ENCODE data around the gene UBASH3B. TPM values are rescaled to one million over a fixed set of nuclear protein-coding genes. Genes with fewer than 3 reads are reported as not detected.

Gene UBASH3B
- total RNA-seq, 1 experiment from 2014 or later: 81.9 TPM

DNA sequence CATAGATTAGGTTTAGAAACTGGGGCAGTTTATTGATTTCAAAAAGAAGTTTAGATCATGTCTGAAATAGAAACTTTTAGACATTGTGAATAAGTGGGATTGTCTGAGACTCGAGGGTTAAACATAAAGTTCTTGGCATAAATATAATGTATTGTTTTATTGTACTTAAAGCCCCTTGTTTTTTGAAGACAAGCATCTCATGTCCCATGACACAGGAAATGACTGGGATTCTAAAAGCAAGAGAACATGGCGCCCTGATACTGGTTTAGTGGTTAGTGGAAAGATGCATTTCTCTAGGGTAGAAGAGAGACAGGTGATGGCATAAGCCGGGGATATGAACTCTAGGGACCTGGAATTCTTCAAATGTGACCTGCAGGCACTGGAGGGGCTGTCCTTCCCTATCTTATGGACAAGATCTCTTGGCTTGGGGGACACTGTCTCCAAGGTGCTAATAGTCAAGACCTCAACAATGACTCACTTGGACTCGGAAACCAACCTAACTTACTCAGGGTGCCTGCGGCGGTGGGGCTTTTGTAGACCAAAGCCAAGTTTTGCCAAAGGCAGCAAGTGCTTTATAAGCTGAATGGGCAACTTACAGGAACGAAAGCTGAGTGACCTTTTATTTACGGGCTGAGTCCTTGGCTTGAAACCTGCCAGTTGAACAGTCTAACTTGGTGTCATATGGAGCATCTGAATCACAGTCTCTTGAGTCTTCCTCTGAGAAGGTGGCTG lies 48.2 kb downstream of the UBASH3B start:
- intact Hi-C loops (cut with micrococcal nuclease; ENCODE audit: unreplicated experiment): loop anchor here (1.0 to 5.0 kb wide), 3 partner anchors 17 to 61 kb away; no protein-coding TSS in a partner anchor
- Histone ChIP-seq H3F3A (ENCODE audit: insufficient read depth, low read depth) (peaks cover 70% of the 10 kb centered on the region), H3K27ac (peak overlapping the region; percentile 12; the same call in 1 of the 2 replicates), H3K9me2 (ENCODE audit: insufficient read depth) (no peaks in the 10 kb centered on the region), H3K27me3 (ENCODE audit: insufficient read depth, low read depth) (no peaks in the 10 kb centered on the region), H4K20me1 (ENCODE audit: insufficient read depth) (peaks cover 4% of the 10 kb centered on the region), H3K4me3 (no peak overlapping the region), H3K36me3 (ENCODE audit: low read depth) (peaks cover 15% of the 10 kb centered on the region; the same call in 1 of the 2 replicates), H3K4me2 (no peak overlapping the region), H3K4me1 (replicated peaks; ENCODE audit: insufficient read depth) (peaks cover 35% of the 10 kb centered on the region), H3K79me2 (ENCODE audit: low read depth) (peaks cover 94% of the 10 kb centered on the region), H2AFZ (no peak overlapping the region), H3K9me3 (ENCODE audit: insufficient read depth, low read depth) (no peaks in the 10 kb centered on the region; the same call in 1 of the 2 replicates)
- TF ChIP-seq EZH2 (IDR thresholded peaks at IDR 0.05; ENCODE audit: low read depth) (no peak), CTCF (conservative IDR thresholded peaks at IDR 0.05) (no peak)
- DNase-seq: peak in 1 of 2 experiments; percentile 88
- CTCF ChIA-PET: no interaction called here
- POLR2A ChIA-PET (ENCODE audit: unreplicated experiment): no interaction called here
- BruUV-seq (replicated peaks): no TSS peak

DNA sequence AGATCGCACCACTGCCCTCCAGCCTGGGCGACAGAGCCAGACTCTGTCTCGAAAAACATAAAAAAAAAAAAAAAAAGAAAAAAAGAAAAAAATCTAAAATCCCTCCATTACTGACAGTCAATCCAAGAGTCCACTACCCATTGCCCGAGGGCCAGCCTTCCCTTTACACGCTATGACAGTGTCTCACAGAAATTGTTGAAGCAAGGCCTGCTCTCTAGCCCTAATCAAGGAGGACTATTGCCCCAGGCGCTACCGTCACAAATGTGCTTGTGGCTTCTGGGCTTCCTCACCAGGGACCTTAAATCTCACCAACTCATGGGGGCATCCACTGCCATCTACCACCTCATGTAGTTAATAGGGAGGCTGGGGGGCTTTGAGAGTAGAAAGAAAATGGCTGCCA lies 49.9 kb downstream of the UBASH3B start:
- ChIA-PET POLR2A (ENCODE audit: unreplicated experiment) (no interaction called here), CTCF (interaction anchor here (0.6 to 1.1 kb wide), 2 partner anchors 100 to 149 kb away, joined by 3 to 4 read pairs; no protein-coding TSS in a partner anchor)
- TF ChIP-seq EZH2 (IDR thresholded peaks at IDR 0.05; ENCODE audit: low read depth) (no peak), CTCF (conservative IDR thresholded peaks at IDR 0.05) (no peak)
- DNase-seq: no peak
- BruUV-seq (replicated peaks): no TSS peak
- H3K4me1 ChIP-seq (replicated peaks; ENCODE audit: insufficient read depth): peaks cover 48% of the 10 kb centered on the region
- H3K79me2 ChIP-seq (ENCODE audit: low read depth): peaks cover 94% of the 10 kb centered on the region
- H3K27ac ChIP-seq: peak overlapping the region; percentile 66
- H3F3A ChIP-seq (ENCODE audit: insufficient read depth, low read depth): peaks cover 72% of the 10 kb centered on the region
- 0 out of 2 replicates have a peak overlapping the region, but pooled peaks have one; percentile 36 for H3K4me2 ChIP-seq
- no peaks in the 10 kb centered on the region; the same call in 1 of the 2 replicates for H3K9me3 ChIP-seq (ENCODE audit: insufficient read depth, low read depth)
- H4K20me1 ChIP-seq (ENCODE audit: insufficient read depth): peaks cover 4% of the 10 kb centered on the region
- peaks cover 15% of the 10 kb centered on the region; the same call in 1 of the 2 replicates for H3K36me3 ChIP-seq (ENCODE audit: low read depth)
- H3K9me2 ChIP-seq (ENCODE audit: insufficient read depth): no peaks in the 10 kb centered on the region
- no peak overlapping the region for H2AFZ ChIP-seq
- intact Hi-C loops (cut with micrococcal nuclease; ENCODE audit: unreplicated experiment): loop anchor here (2.0 to 5.0 kb wide), 2 partner anchors 15 to 357 kb away; partner anchors contain the start of gene HSPA8
- no peaks in the 10 kb centered on the region for H3K27me3 ChIP-seq (ENCODE audit: insufficient read depth, low read depth)
- no peak overlapping the region for H3K4me3 ChIP-seq

- CTCF ChIA-PET: no interaction called here
- Histone ChIP-seq H3K4me3 (no peak overlapping the region), H3F3A (ENCODE audit: insufficient read depth, low read depth) (peaks cover 70% of the 10 kb centered on the region), H3K79me2 (ENCODE audit: low read depth) (peaks cover 94% of the 10 kb centered on the region), H4K20me1 (ENCODE audit: insufficient read depth) (peaks cover 4% of the 10 kb centered on the region), H3K36me3 (ENCODE audit: low read depth) (peaks cover 15% of the 10 kb centered on the region; the same call in 1 of the 2 replicates), H3K4me2 (peak overlapping the region; percentile 36), H3K4me1 (replicated peaks; ENCODE audit: insufficient read depth) (peaks cover 48% of the 10 kb centered on the region), H3K27me3 (ENCODE audit: insufficient read depth, low read depth) (no peaks in the 10 kb centered on the region), H3K27ac (peak overlapping the region; percentile 66), H3K9me2 (ENCODE audit: insufficient read depth) (no peaks in the 10 kb centered on the region), H2AFZ (no peak overlapping the region), H3K9me3 (ENCODE audit: insufficient read depth, low read depth) (no peaks in the 10 kb centered on the region; the same call in 1 of the 2 replicates)
- peak in 1 of 2 experiments; percentile 96 for DNase-seq
- POLR2A ChIA-PET (ENCODE audit: unreplicated experiment): interaction anchor here (0.6 kb wide), 1 partner anchor 20 kb away, joined by 4 read pairs; no protein-coding TSS in a partner anchor
- intact Hi-C loops (cut with micrococcal nuclease; ENCODE audit: unreplicated experiment): loop anchor here (5.0 kb wide), 1 partner anchor 356 kb away; the partner anchor contains the start of gene HSPA8
- no TSS peak for BruUV-seq (replicated peaks)
- TF ChIP-seq EZH2 (IDR thresholded peaks at IDR 0.05; ENCODE audit: low read depth) (no peak), CTCF (conservative IDR thresholded peaks at IDR 0.05) (no peak)
Measured at GRCh38 chr11:122706291-122707088, 51.0 kb downstream of the UBASH3B start.

All from PC-9 (cell line).